ENCODE measurements around the gene RELA.

The RELA gene

DNA sequence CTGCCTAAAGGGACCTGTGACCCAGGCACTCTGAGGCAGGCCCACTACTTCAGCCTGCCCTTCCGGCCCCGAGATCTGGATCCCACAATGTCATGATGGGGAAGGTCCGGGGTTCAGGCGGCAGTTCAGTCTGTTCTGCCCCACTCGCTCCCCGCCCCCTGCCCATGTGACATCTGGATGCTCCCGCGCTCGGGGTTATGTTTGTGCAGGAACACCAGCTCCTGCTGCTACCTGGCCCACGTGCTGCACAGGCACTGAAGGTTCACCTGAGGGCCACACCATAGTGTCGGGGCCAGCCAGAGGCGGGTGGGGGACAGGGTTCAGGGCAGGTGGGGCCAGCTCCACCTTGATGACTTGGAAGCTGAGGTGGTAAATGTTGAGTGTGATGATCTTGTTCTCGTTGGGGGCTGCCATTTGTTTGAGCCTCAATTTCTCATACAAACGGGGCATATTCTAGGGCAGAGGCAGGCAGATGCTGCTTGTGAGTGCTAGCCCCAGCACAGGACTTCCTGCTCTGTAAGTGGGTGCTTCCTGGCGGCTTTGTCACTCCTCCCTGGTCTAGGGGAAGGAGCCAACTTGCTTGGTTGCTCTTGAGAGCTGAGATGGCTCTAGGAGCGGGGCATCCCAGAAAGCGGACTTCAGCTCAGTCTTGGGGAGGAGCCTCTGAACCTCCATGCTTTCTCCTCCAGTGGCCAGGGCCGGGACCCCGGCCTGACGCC is 29.2 kb downstream of the RELA start:
- DNase-seq (ENCODE audit: low read depth in 2 of 2): no peak

- no peak for DNase-seq (ENCODE audit: low read depth in 2 of 2)
Measured at GRCh38 chr11:65630215-65630614, 32.5 kb downstream of the RELA start.

GRCh38 chr11:65629579-65629978 is 33.1 kb downstream of the RELA start:
- no peak for DNase-seq (ENCODE audit: low read depth in 2 of 2)

DNA sequence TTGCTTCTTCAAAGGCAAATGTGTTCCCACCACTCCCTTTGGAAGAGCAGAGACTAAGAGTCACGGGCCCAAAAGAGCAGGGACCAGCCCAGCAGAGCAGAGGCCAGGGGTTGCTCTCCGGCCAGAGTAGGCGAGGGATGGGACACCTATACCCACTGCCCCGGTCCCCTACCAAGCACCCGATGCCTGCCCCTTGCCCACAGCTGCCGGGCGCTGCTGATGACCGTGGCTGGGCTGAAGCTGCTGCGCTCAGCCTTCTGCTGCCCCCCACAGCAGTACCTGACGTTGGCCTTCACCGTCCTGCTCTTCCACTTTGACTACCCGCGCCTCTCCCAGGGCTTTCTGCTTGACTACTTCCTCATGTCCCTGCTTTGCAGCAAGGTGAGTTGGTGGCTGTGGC is 35.5 kb downstream of the RELA start:
- no peak for DNase-seq (ENCODE audit: low read depth in 2 of 2)

GRCh38 chr11:65625628-65626342 is 36.9 kb downstream of the RELA start:
- no peak for DNase-seq (ENCODE audit: low read depth in 2 of 2)

- DNase-seq (ENCODE audit: low read depth in 2 of 2): no peak
Measured at GRCh38 chr11:65624931-65625627, 37.6 kb downstream of the RELA start.

DNA sequence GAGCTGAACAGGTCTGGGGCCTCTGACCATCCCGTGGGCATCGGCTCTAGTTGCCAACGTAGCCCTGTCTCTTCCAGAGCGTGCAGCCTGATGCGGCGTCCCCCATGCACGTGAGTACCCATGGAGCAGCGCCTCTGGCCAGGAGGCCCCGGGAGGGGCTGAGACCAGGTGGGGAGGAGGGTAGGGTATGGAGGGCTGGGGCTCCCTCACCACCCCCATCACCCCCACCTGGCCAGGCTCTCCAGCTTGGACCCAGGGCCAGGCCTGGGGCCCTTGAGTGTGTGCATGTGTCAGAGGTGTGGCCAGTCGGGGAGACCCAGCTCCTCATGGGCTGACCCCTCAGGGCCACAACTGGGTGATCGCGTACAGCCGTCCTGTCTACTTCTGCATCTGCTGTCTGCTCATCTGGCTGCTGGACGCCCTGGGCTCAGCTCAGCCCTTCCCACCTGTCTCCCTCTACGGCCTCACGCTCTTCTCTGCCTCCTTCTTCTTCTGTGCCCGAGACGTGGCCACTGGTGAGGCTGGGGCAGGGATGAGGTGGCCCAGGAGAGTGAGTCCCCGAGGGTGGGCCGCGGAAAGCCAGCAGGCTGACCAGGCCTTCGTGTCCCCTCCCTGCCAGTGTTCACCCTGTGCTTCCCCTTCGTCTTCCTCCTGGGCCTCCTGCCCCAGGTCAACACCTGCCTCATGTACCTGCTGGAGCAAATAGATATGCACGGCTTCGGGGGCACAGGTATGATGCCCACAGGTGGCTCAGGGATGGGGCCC is 38.7 kb downstream of the RELA start:
- no peak for DNase-seq (ENCODE audit: low read depth in 2 of 2)

DNA sequence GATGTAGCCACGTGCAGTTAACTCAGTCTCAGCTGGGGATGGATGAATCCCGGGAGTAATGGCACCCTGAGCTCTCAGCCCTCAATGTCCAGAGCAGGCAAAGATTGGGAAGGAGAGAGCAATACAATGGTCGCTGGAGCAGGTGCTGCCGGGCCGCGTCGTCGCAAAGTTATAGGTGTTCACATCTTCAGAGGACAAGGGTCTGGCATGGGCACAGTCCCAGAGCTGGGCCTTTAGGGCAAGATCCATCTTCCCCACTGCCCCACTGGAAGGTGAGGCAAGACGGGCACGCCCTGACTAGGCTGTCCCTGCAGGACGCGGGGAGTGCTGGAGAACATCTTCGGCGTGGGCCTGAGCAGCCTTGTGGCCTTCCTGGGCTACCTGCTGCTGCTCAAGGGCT is 39.5 kb downstream of the RELA start:
- DNase-seq (ENCODE audit: low read depth in 2 of 2): no peak

GRCh38 chr11:65622011-65622410 is 40.7 kb downstream of the RELA start:
- no peak for DNase-seq (ENCODE audit: low read depth in 2 of 2)

GRCh38 chr11:65621460-65621859 is 41.3 kb downstream of the RELA start:
- no peak for DNase-seq (ENCODE audit: low read depth in 2 of 2)

DNA sequence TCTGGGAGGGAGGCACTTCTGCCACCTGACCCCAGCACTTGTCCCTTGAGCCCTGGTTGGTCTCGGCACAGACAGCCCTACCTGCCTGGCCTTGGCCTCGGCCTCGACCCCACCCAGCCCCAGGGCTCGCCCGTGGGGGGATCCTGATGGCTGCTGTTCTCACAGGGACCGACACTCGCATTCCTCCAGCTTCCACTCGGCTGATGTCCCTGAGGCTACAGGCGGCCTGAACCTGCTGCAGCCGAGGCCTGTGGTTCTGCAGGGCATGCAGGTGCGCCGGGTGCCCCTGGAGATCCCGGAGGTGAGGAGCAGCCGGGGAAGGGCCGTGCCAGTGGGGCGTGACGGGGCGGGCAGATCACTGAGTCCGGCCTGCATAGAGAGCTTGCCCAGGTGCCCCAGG is 42.0 kb downstream of the RELA start:
- no peak for DNase-seq (ENCODE audit: low read depth in 2 of 2)

GRCh38 chr11:65619281-65619928 is 43.3 kb downstream of the RELA start:
- no peak for DNase-seq (ENCODE audit: low read depth in 2 of 2)

DNA sequence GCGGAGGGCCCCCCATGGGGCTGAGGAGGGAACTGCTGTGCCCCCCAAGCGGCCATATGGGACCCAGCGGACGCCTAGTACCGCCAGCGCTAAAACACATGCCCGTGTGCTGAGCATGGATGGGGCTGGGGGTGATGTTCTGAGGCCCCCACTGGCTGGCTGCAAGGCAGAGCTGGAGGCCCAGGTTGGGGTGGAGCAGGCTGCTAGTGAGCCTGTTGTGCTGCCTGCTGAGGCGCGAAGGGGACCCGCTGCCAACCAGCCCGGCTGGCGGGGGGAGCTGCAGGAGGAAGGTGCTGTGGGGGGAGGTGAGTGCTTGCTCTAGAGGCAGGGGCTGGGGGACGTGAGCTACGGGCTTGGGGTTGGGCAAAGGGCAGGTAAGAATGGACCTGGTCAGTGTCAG is 44.0 kb downstream of the RELA start:
- DNase-seq (ENCODE audit: low read depth in 2 of 2): no peak

GRCh38 chr11:65617990-65618751 is 44.5 kb downstream of the RELA start:
- DNase-seq (ENCODE audit: low read depth in 2 of 2): no peak

- no peak for DNase-seq (ENCODE audit: low read depth in 2 of 2)
Measured at GRCh38 chr11:65617136-65617850, 45.4 kb downstream of the RELA start.

- no peak for DNase-seq (ENCODE audit: low read depth in 2 of 2)
Measured at GRCh38 chr11:65616575-65617001, 46.1 kb downstream of the RELA start.

DNA sequence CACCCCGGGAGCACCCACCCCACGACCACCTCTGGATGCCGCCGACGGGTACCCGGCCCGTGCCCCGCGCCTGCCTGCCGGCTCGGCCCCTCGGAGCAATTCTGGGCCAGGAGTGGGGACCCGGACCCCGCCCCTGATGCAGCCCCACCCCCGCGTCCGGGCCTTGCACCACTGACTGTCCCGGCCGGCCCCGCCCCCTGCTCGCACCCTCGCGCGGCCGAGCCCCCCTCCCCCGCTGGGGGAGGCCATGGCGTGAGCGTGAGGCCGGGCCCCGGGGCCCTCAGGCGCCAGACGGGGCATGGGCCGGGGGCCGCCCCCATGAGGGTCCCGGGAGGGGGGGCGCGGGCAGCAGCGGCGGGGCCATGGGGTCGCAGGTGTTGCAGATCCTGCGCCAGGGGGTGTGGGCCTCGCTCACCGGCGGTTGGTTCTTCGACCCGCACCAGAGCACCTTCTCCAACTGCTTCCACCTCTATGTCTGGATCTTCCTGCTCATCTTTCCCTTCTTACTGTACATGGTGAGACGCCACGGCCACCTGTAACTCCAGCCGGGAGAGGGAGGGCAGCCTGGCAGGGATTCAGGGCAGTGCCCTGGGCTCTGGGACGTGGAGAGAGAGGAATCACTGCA is 46.7 kb downstream of the RELA start:
- DNase-seq (ENCODE audit: low read depth in 2 of 2): no peak

DNA sequence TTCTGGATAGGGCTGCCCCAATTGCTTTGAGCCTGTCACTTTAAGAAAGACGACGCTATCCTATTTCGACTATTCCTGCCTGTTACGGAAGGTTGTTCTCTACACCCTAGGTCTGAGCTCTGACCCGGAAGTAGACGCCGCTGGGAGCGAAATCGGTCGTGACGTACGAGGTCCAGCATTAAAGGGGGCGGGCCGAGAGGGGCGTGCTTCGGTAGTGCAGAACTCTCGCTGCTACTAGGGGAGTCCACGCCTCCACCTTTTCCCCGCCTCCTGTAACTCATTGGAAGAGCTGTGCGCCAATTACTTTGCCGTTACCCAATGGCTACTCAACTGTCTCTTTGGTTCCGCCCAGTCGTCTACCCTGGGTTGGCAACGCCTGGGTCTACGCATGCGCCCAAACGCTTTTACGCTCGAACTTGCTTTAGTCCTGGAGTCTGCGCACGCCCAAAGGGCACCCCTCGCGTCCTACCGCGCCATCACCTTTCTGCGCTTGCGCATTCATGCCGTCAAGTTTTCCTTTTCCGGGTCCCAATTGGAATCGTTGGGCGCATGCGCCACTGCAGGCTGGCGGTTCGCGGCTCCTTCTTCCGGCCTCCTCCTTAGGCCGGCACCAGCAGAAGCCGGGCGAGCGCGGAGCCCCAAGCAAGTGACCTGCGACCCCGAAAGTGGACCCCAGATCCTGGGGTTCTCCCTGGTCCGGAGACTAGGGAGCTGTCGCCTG is 47.3 kb downstream of the RELA start, which contains the start of gene PCNX3:
TSS of gene PCNX3 (plus strand) at position 548 of the 721 bp plus-strand sequence. CDS start 536 bp downstream, outside the sequence.
- DNase-seq (ENCODE audit: low read depth in 2 of 2): peak; percentile 99 to 100
